ENCODE measurements around the gene RNASEH1. TPM values are rescaled to one million over a fixed set of nuclear protein-coding genes. Genes with fewer than 3 reads are reported as not detected.

RNASEH1 gene
- total RNA-seq: 18.7 TPM

GRCh38 chr2:3558205-3559014 is at the start of gene RNASEH1:
Gene RNASEH1 (minus strand): TSS chr2:3558333. CDS start chr2:3558260, 73 bp downstream.

GRCh38 chr2:3594493-3595281 is 36.6 kb upstream of the RNASEH1 start, which contains the start of gene COLEC11:
Gene COLEC11 (plus strand): TSS chr2:3595112. CDS start chr2:3604341, 9,229 bp downstream.

GRCh38 chr2:3519255-3520205 is 38.6 kb downstream of the RNASEH1 start, which contains the start of gene ADI1:
Gene ADI1 (minus strand): TSS chr2:3519531. CDS start chr2:3519487, 44 bp downstream.

Other genes starting within 250 kb of the RNASEH1 start
- gene EIPR1, start 180.5 kb downstream of the RNASEH1 start, total RNA-seq: 42.2 TPM
- 72.7 TPM for gene TRAPPC12, start 178.6 kb downstream of the RNASEH1 start, total RNA-seq
- 11.5 TPM for gene ADI1, start 38.8 kb downstream of the RNASEH1 start, total RNA-seq
- gene RPS7, start 16.9 kb upstream of the RNASEH1 start, total RNA-seq: 838 TPM
- gene COLEC11, start 36.8 kb upstream of the RNASEH1 start, total RNA-seq: 1.2 TPM
- not detected for gene ALLC, start 99.9 kb upstream of the RNASEH1 start, total RNA-seq
- 0.69 TPM for gene DCDC2C, start 145.2 kb upstream of the RNASEH1 start, total RNA-seq